WERI-Rb-1 (cell line): ENCODE measurements around the gene KCNH3.
"Not testable (repeated sequence)": the region's sequence is repeated elsewhere in the genome, so short reads cannot be mapped to it uniquely, and the experiment has no call there.

ENCODE experiments used
- DNase-seq: peaks from one replicate; pipeline ENCODE4 v3.0.0-alpha.2; 2020
- H3K27ac ChIP-seq: fragments of 250-450 bp; sonication (Bioruptor Pico); 2 replicates; pipeline ENCODE4 v1.5.1; 2020; ENCODE audit warnings: mild to moderate bottlenecking, moderate library complexity
- H3K27me3 ChIP-seq: fragments of 250-450 bp; sonication (Bioruptor Pico); 2 replicates; pipeline ENCODE4 v1.5.1; 2021; ENCODE audit warnings: mild to moderate bottlenecking, low read depth, moderate library complexity; ENCODE audit not compliant: insufficient read depth, severe bottlenecking
- H3K36me3 ChIP-seq: fragments of 250-450 bp; sonication (Bioruptor Pico); 2 replicates; pipeline ENCODE4 v1.5.1; 2020; ENCODE audit warnings: mild to moderate bottlenecking, moderate library complexity
- H3K4me3 ChIP-seq: 2 replicates; pipeline ENCODE4 v1.5.1; 2011; ENCODE audit warnings: low read depth, mild to moderate bottlenecking, control low read depth, low read length
- H3K9me3 ChIP-seq: fragments of 250-450 bp; sonication (Bioruptor Pico); 2 replicates; pipeline ENCODE4 v1.5.1; 2021; ENCODE audit warnings: mild to moderate bottlenecking, moderate library complexity; ENCODE audit not compliant: severe bottlenecking
- CTCF ChIP-seq: IDR thresholded peaks from 2 replicates; pipeline ENCODE4 v1.5.1; 2011; ENCODE audit warnings: low read depth, mild to moderate bottlenecking, control low read depth, inconsistent platforms, low read length

KCNH3 gene

GRCh38 chr12:49529414-49529813 is 9.4 kb upstream of the KCNH3 start:
- H3K27me3 ChIP-seq = no peaks in the 10 kb centered on the region
- H3K27ac ChIP-seq = no peak overlapping the region
- TF ChIP-seq CTCF = no peak
- H3K36me3 ChIP-seq = peaks cover 22% of the 10 kb centered on the region
- no peak overlapping the region for H3K4me3 ChIP-seq
- no peaks in the 10 kb centered on the region for H3K9me3 ChIP-seq
- no peak for DNase-seq

GRCh38 chr12:49531745-49532144 is 7.1 kb upstream of the KCNH3 start:
- no peak for DNase-seq
- no peak overlapping the region for H3K4me3 ChIP-seq
- H3K27me3 ChIP-seq = no peaks in the 10 kb centered on the region
- no peak overlapping the region for H3K27ac ChIP-seq
- H3K9me3 ChIP-seq = no peaks in the 10 kb centered on the region
- H3K36me3 ChIP-seq = peaks cover 5% of the 10 kb centered on the region; the same call in 1 of the 2 replicates
- no peak for TF ChIP-seq CTCF

GRCh38 chr12:49533331-49533730 is 5.5 kb upstream of the KCNH3 start:
- no peaks in the 10 kb centered on the region for H3K9me3 ChIP-seq
- no peak for DNase-seq
- no peak overlapping the region for H3K4me3 ChIP-seq
- peaks cover 4% of the 10 kb centered on the region; the same call in 1 of the 2 replicates for H3K36me3 ChIP-seq
- H3K27me3 ChIP-seq = peaks cover 4% of the 10 kb centered on the region
- TF ChIP-seq CTCF = no peak
- no peak overlapping the region for H3K27ac ChIP-seq

GRCh38 chr12:49534122-49534521 is 4.7 kb upstream of the KCNH3 start:
- H3K27me3 ChIP-seq, DNase-seq: not testable (repeated sequence)

DNA sequence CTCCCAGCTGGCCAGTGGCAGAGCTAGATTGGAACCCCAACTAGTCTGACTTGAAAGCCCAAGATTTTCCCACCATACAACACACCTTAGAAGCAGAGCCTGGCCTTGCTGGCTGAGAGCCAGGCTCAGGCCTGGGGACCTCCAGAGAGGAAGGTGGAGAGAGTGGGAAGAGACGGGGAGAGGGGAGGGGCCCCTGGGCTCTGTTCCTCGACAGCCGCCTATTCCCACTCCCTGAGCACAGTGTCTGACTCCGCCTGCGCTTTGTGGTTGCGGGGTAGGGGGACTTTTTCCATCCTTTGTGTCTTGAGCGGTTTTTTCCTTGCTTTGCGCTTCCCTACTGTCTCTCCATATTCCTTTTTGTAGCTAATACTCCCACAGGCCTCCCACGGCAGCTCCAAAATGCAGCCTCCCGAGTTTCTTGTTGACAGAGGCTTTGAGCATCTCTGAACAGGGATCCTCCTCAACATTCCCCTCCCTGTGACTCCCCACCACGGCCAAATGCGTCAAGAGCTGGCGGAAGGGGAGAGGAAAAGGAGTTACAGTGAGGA is 4.0 kb upstream of the KCNH3 start:
- Histone ChIP-seq H3K27me3 (peaks cover 8% of the 10 kb centered on the region), H3K4me3 (no peak overlapping the region), H3K9me3 (no peaks in the 10 kb centered on the region), H3K36me3 (no peaks in the 10 kb centered on the region), H3K27ac (no peak overlapping the region)
- no peak for DNase-seq
- no peak for TF ChIP-seq CTCF

More at GRCh38 chr12:49534122-49534521, 4.7 kb upstream of the KCNH3 start:
- not testable (repeated sequence) for H3K27ac ChIP-seq, H3K36me3 ChIP-seq, H3K4me3 ChIP-seq, H3K9me3 ChIP-seq

- Histone ChIP-seq H3K4me3 (no peak overlapping the region), H3K27ac (no peak overlapping the region), H3K9me3 (no peaks in the 10 kb centered on the region), H3K36me3 (no peaks in the 10 kb centered on the region), H3K27me3 (peaks cover 8% of the 10 kb centered on the region)
- DNase-seq = no peak
- TF ChIP-seq CTCF = no peak
These were observed 2.8 kb upstream of the KCNH3 start for GRCh38 chr12:49535921-49536525.
